ENCODE measurements around the gene PDLIM5.
A peak's percentile ranks its signal among the peaks of the same experiment; 100 is the strongest.
"Not testable (repeated sequence)": the region's sequence is repeated elsewhere in the genome, so short reads cannot be mapped to it uniquely, and the experiment has no call there.

Gene PDLIM5, protein sequence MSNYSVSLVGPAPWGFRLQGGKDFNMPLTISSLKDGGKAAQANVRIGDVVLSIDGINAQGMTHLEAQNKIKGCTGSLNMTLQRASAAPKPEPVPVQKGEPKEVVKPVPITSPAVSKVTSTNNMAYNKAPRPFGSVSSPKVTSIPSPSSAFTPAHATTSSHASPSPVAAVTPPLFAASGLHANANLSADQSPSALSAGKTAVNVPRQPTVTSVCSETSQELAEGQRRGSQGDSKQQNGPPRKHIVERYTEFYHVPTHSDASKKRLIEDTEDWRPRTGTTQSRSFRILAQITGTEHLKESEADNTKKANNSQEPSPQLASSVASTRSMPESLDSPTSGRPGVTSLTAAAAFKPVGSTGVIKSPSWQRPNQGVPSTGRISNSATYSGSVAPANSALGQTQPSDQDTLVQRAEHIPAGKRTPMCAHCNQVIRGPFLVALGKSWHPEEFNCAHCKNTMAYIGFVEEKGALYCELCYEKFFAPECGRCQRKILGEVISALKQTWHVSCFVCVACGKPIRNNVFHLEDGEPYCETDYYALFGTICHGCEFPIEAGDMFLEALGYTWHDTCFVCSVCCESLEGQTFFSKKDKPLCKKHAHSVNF

DNA sequence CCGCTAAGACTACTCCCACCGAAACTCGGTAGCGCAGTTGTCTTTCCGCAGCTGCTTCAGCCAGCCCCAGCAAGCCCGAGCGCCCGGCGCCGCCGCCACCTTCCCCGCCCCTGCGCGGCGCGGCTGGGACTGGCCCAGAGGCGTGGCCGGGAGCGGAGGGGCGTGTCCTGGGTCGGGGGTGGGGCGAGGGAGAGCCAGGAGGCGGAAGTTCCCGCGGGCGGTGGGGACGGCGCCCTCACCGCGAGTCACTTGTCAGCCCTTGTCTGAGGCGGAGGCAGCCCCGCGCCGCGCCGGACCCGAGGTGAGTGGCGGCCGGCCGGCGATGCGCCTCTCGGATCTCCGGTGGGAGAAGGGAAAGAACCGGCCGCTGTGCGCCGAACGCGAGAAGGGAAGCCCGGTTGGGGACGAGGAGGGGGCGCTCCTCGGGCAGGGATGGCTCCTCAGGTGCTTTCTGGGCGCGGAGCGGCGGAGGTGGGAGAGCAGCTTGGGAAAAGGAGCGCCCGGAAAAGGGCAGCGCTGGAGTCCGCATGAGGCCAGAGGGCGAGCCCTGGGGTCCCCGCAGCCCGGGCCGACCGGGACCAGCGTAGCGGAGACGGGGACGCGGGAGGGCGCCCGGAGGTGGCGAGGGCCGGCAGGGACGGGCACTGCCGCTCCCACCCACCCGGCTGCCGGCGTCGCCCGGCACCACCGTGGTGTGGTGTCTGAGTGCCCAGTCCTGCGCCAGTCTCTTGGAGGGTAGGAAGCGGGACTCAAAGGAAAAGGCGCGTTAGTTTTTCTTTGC lies at the start of gene PDLIM5:
PDLIM5 (plus strand) TSS at position 248 of the 781 bp plus-strand sequence. CDS start 3,347 bp downstream, outside the sequence.
- peak; percentile 94 for DNase-seq (ENCODE audit: low spot score)
- TF ChIP-seq, protein P1, sequence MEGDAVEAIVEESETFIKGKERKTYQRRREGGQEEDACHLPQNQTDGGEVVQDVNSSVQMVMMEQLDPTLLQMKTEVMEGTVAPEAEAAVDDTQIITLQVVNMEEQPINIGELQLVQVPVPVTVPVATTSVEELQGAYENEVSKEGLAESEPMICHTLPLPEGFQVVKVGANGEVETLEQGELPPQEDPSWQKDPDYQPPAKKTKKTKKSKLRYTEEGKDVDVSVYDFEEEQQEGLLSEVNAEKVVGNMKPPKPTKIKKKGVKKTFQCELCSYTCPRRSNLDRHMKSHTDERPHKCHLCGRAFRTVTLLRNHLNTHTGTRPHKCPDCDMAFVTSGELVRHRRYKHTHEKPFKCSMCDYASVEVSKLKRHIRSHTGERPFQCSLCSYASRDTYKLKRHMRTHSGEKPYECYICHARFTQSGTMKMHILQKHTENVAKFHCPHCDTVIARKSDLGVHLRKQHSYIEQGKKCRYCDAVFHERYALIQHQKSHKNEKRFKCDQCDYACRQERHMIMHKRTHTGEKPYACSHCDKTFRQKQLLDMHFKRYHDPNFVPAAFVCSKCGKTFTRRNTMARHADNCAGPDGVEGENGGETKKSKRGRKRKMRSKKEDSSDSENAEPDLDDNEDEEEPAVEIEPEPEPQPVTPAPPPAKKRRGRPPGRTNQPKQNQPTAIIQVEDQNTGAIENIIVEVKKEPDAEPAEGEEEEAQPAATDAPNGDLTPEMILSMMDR (IDR thresholded peaks at IDR 0.05): no peak
- peak within 1 kb of the TSS; percentile 94 for H3K4me3 ChIP-seq
- peak within 1 kb of the TSS; percentile 97 to 99 for H3K27ac ChIP-seq

DNA sequence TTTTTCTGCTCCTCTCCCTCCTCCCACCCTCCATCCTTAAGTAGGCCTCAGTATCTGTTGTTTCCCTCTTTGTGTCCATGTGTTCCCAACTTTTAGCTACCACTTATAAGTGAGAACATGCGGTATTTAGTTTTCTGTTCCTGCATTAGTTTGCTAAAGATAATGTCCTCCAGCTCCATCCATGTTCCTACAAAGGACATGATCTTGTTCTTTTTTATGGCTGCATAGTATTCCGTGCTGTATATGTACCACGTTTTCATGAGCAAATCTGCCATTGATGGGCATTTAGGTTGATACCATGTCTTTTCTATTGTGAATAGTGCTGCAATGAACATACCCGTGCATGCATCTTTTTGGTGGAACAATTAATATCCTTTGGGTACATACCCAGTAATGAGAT lies 49.3 kb upstream of the PDLIM5 start:
- not testable (repeated sequence) for DNase-seq (ENCODE audit: low spot score); H3K27ac ChIP-seq

DNA sequence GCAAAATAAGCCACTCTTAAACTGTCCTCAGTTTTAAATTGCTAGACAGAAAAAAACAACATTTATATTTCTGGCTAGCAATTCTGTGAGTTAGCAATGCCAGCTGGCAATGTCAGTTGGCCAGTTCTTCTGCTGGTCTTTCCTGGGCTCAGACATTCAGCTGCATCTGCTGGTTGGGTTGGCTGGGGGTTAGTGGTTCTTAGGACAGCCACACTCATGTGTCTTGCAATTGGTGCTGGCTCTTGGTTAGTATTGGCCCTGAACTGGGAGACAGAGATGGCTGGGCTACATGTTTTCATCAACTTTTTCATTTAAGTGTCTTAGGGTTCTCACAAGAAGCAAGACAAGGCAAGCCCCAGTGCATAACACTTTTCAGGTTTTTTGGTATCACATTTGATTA lies 48.0 kb upstream of the PDLIM5 start:
- TF ChIP-seq, protein P1 (IDR thresholded peaks at IDR 0.05): no peak
- H3K4me3 ChIP-seq: no peak overlapping the region
- no peak overlapping the region for H3K27ac ChIP-seq
- DNase-seq (ENCODE audit: low spot score): no peak

More for the DNA sequence above, 49.3 kb upstream of the PDLIM5 start:
- not testable (repeated sequence) for H3K4me3 ChIP-seq

DNA sequence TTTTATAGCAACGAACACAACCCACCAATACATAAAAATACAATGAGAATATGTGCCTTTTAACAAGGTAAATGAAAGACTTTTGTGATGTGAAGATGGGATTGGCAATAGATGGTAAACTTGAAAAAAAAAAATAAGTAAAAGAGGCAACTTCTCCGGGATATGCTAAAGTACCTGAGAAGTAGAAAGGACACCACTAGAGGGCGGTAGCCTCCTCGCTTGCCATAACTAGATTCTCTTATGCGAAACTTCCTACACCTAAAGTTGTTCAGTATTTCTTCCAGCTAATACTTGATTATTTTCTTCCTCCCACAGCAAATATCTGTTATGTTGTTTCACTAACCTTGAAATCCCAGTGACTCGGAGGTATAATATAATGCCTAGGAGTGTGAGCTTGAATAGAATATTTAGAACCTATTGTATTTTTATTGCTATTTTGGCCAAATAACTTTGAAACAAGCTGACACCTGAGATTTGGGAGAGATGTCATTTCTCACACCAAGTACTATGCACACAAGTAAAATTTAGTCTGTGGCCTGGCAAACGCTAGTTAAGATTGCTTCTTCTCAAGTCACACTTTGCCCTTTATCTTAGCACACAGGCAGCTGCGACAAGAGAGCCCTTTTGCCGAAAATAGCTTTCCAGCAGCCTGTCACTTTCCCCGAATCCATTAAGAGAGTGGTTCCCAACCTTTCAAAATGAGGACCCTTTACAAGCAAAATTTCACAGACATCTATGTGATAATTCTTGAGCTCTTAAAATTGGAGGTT lies 44.9 kb upstream of the PDLIM5 start:
- Histone ChIP-seq H3K27ac (peak overlapping the region; percentile 53 to 70), H3K4me3 (peak overlapping the region; percentile 52)
- DNase-seq (ENCODE audit: low spot score): peak; percentile 80
- TF ChIP-seq, protein P1 (IDR thresholded peaks at IDR 0.05): peak; percentile 68

DNA sequence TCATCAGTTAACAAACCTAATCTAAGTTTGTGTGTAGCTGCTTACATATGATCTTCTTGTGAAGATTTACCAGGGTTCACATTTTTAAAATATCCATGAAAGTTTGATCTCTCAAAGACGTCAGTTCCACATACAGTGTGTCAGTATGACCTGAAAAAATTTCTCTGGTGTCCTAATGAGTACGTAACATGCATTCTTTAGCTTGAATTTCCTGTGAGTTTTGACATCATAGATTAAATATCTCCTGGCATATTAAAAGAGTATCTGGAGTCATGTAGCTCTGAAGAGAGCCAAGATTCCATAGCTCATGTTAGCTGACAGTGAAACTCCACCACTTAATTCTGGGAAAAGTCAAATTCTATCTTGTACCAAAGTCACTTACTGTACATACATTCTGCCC lies 43.9 kb upstream of the PDLIM5 start:
- no peak for DNase-seq (ENCODE audit: low spot score)
- no peak overlapping the region for H3K4me3 ChIP-seq
- H3K27ac ChIP-seq: peak overlapping the region; percentile 62 to 70
- TF ChIP-seq, protein P1 (IDR thresholded peaks at IDR 0.05): no peak

DNA sequence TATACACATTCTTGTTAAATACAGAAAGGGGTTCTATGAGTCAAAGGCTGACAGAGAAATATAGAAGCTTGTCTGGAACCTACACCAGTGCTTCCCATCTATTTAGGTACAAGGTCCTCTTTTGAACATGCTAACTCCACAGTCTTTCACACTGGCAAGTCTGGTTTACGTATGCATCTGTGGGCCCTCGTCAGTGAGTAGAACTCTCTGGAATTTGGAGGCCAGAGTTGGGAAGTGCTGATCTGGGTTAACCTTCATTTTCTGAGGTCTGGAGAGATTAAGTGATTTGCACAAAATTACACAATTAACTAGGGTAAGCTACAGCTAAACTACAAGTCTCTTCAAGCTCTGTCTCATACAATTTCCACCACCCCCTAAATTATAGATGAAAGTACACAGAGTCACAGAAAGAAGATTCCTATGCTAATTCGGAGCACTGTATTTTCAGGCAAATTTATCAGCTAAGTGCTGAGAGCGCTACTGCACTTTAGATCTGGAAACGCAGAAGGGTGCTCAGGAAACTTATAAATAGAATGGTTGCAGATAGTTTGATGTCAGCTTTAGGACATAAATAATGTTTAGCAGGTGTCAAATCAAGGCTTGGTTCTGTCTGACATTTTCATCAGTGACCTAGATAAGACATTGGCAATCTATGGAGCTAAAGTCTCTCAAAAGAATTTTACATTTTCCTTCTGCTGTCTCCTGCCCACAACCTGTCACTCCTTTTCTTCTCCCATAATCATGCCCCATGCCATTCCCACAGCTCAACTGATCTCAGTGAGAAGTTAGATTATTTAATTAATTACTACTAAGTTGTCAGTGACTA lies 43.0 kb upstream of the PDLIM5 start:
- peak overlapping the region; percentile 70 to 80 for H3K27ac ChIP-seq
- H3K4me3 ChIP-seq: no peak overlapping the region
- DNase-seq (ENCODE audit: low spot score): no peak
- TF ChIP-seq, protein P1 (IDR thresholded peaks at IDR 0.05): no peak

All from coronary artery (tissue), 2 donors.